Iris pigment epithelial cell (primary cell): ENCODE results near the gene RNU11.
"Not testable (repeated sequence)": the region's sequence is repeated elsewhere in the genome, so short reads cannot be mapped to it uniquely, and the experiment has no call there.

Experiments
- DNase-seq: peaks from one replicate; pipeline ENCODE4 v3.0.0-alpha.2; 2011; ENCODE audit warnings: low read depth

The RNU11 gene

GRCh38 chr1:28648474-28649198 lies at the start of gene RNU11:
Gene RNU11, plus strand, starts transcription at chr1:28648600.
- peak; percentile 98 for DNase-seq

- peak; percentile 92 for DNase-seq
These were observed 46.7 kb upstream of the RNU11 start for GRCh38 chr1:28601696-28602095.

GRCh38 chr1:28602536-28603439 lies 45.6 kb upstream of the RNU11 start:
- peak; percentile 79 for DNase-seq

- no peak for DNase-seq
These were observed 44.0 kb upstream of the RNU11 start for GRCh38 chr1:28604411-28604810.

- no peak for DNase-seq
These were observed 43.4 kb upstream of the RNU11 start for GRCh38 chr1:28604962-28605361.

GRCh38 chr1:28606771-28607170 lies 41.6 kb upstream of the RNU11 start:
- DNase-seq: peak; percentile 16

GRCh38 chr1:28613175-28613574 lies 35.2 kb upstream of the RNU11 start:
- DNase-seq: no peak

GRCh38 chr1:28631713-28632112 lies 16.7 kb upstream of the RNU11 start:
- no peak for DNase-seq

- DNase-seq: no peak
These were observed 15.8 kb upstream of the RNU11 start for GRCh38 chr1:28632560-28632959.

- DNase-seq: peak; percentile 23
These were observed 7.6 kb upstream of the RNU11 start for GRCh38 chr1:28640766-28641165.

GRCh38 chr1:28642056-28642846 lies 6.1 kb upstream of the RNU11 start:
- peak; percentile 41 for DNase-seq

GRCh38 chr1:28642847-28643635 lies 5.4 kb upstream of the RNU11 start, which contains the start of gene TAF12:
Gene TAF12, minus strand, starts transcription at chr1:28643067. Its CDS starts 20,986 bp downstream, at chr1:28622081.
- peak; percentile 97 for DNase-seq

- DNase-seq: no peak
These were observed 3.9 kb upstream of the RNU11 start for GRCh38 chr1:28644494-28644893.

GRCh38 chr1:28645406-28645805 lies 3.0 kb upstream of the RNU11 start:
- not testable (repeated sequence) for DNase-seq

- DNase-seq: peak; percentile 70
These were observed 2.4 kb upstream of the RNU11 start for GRCh38 chr1:28646040-28646439.

- peak; percentile 93 for DNase-seq
These were observed 359 bp upstream of the RNU11 start for GRCh38 chr1:28648008-28648473.

GRCh38 chr1:28653063-28653462 lies 4.7 kb downstream of the RNU11 start:
- not testable (repeated sequence) for DNase-seq

GRCh38 chr1:28653870-28654269 lies 5.5 kb downstream of the RNU11 start:
- peak; percentile 28 for DNase-seq

GRCh38 chr1:28655448-28656311 lies 7.3 kb downstream of the RNU11 start:
- DNase-seq: not testable (repeated sequence)

GRCh38 chr1:28656335-28656734 lies 7.9 kb downstream of the RNU11 start:
- no peak for DNase-seq
